Measurements from ENCODE around the gene GPR162. TPM values are rescaled to one million over a fixed set of nuclear protein-coding genes. Genes with fewer than 3 reads are reported as not detected.
A peak's percentile ranks its signal among the peaks of the same experiment; 100 is the strongest.

The GPR162 gene, protein sequence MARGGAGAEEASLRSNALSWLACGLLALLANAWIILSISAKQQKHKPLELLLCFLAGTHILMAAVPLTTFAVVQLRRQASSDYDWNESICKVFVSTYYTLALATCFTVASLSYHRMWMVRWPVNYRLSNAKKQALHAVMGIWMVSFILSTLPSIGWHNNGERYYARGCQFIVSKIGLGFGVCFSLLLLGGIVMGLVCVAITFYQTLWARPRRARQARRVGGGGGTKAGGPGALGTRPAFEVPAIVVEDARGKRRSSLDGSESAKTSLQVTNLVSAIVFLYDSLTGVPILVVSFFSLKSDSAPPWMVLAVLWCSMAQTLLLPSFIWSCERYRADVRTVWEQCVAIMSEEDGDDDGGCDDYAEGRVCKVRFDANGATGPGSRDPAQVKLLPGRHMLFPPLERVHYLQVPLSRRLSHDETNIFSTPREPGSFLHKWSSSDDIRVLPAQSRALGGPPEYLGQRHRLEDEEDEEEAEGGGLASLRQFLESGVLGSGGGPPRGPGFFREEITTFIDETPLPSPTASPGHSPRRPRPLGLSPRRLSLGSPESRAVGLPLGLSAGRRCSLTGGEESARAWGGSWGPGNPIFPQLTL
- total RNA-seq = 1 to 10 TPM; 1.3 to 4.3 TPM
- long read RNA-seq = 0 reads

DNA sequence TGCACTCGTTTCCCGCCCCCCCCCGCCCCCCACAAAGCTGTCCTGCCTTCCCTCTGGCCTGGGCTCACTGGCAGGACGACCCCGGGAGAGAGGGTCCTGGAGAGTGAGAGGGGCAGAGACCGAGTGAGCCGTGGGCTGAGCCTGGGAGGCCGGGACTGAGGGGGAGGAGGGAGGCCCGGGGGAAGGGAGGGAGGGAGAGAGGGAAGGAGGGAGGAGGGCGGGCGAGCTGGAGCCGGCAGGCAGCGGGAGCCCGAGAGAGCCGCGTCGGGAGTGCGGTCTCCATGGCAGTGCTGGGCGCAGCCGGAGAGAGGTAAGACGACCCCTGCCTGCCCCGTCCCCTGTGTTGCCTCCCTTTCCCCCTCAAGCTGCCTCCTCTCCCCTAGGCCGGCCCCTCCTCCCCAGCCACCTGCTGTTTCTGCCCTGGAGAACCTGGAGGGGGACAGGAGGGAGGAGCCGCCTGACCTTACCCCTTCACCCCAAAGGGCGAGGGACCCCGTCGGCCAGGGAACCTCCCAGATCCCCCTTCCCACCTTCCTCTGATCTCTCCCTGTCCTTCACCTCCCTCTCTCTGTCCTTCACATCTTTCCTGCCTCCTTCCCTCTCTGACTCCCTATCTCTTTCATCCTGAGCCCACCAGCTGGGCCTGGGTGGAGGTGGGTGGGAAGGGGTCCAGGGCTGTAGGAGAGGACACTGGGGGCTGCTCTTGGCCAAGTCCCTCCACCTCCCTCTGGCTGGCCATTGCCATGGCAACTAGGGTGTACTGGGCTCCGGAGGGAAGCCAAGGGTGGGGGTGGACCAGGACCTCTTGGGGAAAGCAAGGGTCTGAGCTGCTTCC, at the start of gene GPR162:
Gene GPR162 (plus strand): TSS at position 231 of the 835 bp plus-strand sequence. CDS start 2,078 bp downstream, outside the sequence.
- ATAC-seq (peak; percentile 26), DNase-seq (peak in 1 of 2 donors; percentile 46)
- intact Hi-C loops (cut with DNase I, micrococcal nuclease) = loop anchor here in 1 of 2 donors (10.0 kb wide), 1 partner anchor 67 kb away; the partner anchor contains the start of gene MLF2

DNA sequence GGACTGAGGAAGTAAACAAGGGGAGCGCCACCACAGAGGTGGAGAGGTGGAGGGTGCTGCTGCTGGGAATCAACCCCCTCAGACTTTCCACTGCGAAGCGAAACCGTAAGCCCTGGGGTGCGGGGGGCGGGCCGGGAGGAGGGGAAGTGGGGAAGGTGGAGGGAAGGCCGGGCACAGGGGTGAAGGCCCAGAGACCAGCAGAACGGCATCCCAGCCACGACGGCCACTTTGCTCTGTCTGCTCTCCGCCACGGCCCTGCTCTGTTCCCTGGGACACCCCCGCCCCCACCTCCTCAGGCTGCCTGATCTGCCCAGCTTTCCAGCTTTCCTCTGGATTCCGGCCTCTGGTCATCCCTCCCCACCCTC, 49.3 kb upstream of the GPR162 start, which contains the start of gene LAG3:
Gene LAG3 (plus strand): TSS at position 190 of the 365 bp plus-strand sequence. CDS start 333 bp downstream, outside the sequence.
- intact Hi-C loops (cut with DNase I, micrococcal nuclease) = no loop called here
- no peak for ATAC-seq

DNA sequence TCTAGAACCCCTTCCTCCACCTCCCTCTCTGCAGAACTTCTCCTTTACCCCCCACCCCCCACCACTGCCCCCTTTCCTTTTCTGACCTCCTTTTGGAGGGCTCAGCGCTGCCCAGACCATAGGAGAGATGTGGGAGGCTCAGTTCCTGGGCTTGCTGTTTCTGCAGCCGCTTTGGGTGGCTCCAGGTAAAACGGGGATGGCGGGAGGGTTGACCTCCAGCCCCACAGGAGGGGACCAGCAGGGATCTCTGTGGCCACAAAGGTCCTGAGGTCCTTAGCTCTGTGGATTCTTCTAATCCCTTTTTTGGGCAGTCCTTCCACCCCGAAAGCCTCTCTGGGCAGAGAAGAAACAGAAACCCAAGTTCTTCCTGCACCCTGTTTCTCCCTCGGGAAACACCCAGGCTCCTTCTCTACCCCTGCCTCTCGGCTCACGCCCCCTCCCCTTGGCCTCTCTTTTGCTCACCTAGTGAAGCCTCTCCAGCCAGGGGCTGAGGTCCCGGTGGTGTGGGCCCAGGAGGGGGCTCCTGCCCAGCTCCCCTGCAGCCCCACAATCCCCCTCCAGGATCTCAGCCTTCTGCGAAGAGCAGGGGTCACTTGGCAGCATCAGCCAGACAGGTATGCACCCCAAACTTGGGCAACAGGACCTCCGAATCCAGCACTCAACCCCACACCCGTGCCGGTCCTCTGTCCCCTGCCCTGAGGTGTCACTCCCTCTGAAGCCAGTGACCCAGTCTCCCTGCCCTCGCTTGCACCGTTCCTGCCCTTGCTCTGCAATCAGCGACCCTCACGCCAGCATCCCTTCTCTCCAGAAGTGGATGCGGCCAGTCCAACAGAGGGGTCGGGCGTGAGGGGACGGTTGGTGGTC, 48.7 kb upstream of the GPR162 start:
- ATAC-seq (no peak), DNase-seq (no peak)
- intact Hi-C loops (cut with DNase I, micrococcal nuclease) = no loop called here

More for the DNA sequence above, 49.3 kb upstream of the GPR162 start, which contains the start of gene LAG3:
- DNase-seq = no peak

DNA sequence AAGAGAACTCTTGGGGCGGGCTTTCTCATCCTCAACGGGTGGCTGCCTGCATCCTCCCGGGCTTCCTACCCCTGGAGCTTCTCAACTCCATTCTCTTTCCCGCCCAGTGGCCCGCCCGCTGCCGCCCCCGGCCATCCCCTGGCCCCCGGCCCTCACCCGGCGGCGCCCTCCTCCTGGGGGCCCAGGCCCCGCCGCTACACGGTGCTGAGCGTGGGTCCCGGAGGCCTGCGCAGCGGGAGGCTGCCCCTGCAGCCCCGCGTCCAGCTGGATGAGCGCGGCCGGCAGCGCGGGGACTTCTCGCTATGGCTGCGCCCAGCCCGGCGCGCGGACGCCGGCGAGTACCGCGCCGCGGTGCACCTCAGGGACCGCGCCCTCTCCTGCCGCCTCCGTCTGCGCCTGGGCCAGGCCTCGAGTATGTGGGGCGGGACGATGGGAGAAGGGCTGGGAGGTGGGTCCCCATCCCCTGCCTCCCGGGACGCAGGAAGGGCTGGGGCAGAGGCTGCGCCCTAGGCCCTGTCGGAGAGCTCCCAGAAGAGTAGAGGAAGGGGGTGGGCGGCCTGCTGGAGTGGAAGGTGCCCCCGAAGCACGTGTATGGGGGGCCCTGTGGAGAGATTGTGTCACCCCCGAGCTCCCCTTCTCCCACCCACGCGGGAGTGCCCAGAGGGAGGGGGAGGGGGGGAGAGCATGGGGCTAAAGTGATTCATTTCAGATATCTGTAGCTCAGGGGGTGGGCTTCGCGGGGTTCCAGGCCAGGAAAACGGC, 47.9 kb upstream of the GPR162 start:
- intact Hi-C loops (cut with DNase I, micrococcal nuclease) = no loop called here
- peak; percentile 56 for ATAC-seq
- DNase-seq = no peak

DNA sequence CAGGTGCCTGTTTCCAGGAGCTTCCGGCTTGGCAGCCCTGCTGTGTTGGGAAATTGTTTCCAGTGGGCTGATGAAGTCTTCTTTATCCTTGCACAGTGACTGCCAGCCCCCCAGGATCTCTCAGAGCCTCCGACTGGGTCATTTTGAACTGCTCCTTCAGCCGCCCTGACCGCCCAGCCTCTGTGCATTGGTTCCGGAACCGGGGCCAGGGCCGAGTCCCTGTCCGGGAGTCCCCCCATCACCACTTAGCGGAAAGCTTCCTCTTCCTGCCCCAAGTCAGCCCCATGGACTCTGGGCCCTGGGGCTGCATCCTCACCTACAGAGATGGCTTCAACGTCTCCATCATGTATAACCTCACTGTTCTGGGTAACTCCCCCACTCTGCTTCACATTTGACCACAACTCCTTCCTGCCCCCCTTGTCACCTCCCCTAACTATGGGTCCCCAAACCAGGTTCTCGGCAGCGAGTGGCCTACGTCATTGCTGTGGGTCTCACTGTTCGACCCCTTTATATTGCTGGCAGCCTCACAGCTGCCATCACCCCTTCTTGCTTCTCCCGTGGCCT, 47.0 kb upstream of the GPR162 start:
- no peak for ATAC-seq
- no peak for DNase-seq
- intact Hi-C loops (cut with DNase I, micrococcal nuclease) = no loop called here

DNA sequence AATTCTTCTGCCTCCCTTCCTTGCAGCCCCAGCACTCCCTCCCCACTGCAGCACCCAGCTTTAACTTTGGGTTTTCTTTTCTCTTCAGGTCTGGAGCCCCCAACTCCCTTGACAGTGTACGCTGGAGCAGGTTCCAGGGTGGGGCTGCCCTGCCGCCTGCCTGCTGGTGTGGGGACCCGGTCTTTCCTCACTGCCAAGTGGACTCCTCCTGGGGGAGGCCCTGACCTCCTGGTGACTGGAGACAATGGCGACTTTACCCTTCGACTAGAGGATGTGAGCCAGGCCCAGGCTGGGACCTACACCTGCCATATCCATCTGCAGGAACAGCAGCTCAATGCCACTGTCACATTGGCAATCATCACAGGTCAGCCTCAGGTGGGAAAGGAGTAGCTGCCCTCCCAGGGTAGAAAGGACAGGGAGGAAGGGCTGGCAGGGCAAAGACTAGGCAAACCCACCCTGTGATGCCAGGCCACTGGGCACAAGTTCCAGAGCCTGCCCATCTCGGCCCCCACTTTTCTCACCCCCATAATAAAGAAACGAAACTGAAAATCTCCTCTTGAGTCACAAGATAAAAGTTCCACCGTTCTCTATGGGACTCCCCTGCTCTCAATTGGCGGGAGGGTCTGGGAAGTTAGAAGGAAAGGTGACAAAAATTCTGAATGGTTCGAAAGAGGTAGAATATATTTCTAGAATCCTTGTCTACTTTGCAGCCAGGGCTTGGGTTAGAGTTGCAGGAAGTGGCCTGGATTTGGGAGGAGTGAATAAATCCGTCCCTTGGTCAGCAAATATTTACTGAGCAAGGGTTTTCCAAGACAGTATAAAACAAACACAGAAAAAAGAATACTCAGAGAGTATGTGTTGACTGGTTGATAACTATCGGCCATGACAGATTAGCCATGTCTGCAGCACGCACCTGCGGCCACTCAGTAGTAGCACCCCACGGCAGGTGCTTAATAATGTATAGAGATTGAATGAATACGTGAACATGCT, 46.1 kb upstream of the GPR162 start:
- ATAC-seq = peak; percentile 31
- DNase-seq = no peak
- intact Hi-C loops (cut with DNase I, micrococcal nuclease) = no loop called here

DNA sequence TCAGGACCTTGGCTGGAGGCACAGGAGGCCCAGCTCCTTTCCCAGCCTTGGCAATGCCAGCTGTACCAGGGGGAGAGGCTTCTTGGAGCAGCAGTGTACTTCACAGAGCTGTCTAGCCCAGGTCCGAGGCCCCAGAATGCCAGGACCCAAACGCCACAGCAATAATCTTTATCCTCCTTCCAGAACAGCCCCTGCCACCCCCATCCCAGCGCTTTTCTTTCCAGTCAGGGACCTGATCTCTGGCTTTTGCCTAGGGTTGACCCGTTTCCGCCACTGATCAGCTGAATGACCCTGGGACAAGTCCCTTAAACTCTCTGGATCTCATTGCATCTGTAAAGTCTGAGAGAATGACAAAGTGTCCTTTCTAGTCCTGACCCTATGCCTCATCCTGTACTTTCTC, 44.2 kb upstream of the GPR162 start:
- intact Hi-C loops (cut with DNase I, micrococcal nuclease) = no loop called here
- DNase-seq (no peak), ATAC-seq (no peak)

DNA sequence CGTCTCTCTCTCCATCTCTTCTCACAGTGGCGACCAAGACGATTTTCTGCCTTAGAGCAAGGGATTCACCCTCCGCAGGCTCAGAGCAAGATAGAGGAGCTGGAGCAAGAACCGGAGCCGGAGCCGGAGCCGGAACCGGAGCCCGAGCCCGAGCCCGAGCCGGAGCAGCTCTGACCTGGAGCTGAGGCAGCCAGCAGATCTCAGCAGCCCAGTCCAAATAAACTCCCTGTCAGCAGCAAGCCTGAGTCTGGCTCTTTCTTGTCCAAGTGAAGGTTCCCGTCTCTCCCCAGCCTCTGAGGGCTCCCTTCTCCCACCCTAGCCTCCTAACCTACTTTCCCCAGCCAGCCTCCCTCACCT, 43.4 kb upstream of the GPR162 start:
- DNase-seq (peak in 1 of 2 donors; percentile 54), ATAC-seq (no peak)
- intact Hi-C loops (cut with DNase I, micrococcal nuclease) = no loop called here

DNA sequence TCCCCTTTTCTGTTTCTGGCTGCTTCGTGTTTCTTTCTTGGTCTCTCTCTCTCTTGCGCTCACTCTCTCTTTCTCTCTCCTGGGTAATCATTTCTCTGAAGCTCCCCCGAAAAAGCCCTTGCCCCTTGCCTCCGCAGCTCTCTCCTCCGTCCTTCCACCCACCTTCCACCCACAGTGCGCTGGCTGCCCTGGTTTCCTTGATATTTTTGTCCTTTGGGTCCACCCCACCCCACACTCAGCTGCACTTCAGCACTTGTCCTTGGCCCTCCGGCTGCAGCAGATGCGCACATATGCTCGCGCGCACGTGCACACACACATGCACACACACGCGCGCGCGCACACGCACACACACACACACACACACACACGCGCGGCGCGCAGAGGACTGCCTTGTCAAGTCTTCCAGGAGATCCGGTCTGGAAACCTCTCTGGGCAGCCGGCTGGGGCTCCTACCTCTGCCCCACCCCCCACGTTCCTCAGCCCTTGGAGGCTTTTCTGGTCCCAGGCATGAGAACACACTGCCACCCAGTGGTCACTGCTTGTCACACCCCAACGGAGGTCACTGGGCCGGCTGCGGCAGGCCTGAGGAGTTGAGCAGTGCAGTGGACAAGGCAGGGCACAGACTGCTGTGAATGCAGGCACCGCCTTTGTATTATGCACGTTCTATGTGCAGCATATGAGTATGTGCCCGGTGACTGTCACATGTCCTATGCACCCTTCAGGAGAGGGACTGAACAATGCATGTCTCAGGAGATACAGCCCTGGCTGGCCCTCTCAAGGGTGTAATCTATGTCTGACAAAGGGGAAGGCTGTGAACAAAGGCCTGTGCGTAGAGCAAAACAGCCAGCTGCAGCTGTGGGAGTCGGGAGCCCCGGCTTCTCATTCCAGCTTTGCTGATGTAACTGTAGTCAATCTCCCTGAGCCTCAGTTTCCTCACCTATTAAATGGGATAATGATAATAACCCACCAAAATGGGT, 42.8 kb upstream of the GPR162 start:
- peak; percentile 91 for ATAC-seq
- intact Hi-C loops (cut with DNase I, micrococcal nuclease) = no loop called here
- peak; percentile 94 to 97 for DNase-seq

DNA sequence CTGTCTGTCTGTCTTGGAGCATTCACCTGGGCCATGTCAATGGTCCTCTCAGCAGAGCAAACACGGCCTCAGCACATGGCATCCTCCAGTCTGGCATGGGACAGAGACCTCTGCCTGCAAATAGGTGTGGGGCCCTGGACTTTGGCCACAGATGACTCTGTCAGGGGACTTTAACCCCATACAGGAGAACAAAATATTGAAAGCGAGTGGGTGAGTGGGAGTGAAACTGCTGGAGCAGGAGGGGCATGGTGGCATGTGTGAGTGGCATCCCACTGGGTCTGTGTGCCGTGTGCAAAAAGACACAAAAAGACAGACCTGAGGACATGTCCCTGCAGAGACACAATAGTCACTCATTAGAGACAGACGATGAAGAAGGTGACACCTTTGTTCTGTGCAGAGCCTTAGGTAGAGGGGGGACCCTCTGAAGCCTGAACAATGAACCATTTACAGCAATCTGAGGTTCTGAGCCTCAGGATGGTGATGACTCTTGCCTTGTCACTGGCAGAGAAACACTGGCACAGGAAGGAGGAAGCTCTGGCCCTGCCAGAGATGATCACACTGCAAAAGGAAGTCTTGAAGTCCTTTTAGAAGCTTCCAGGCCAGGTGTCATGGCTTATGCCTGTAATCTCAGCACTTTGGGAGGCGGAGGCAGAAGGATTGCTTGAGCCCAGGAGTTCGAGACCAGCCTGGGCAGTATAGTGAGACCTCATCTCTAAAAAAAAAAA, 41.8 kb upstream of the GPR162 start:
- DNase-seq = no peak
- intact Hi-C loops (cut with DNase I, micrococcal nuclease) = loop anchor here in 1 of 2 donors (5.0 kb wide), 1 partner anchor 33 kb away; no protein-coding TSS in a partner anchor
- ATAC-seq = peak; percentile 50

DNA sequence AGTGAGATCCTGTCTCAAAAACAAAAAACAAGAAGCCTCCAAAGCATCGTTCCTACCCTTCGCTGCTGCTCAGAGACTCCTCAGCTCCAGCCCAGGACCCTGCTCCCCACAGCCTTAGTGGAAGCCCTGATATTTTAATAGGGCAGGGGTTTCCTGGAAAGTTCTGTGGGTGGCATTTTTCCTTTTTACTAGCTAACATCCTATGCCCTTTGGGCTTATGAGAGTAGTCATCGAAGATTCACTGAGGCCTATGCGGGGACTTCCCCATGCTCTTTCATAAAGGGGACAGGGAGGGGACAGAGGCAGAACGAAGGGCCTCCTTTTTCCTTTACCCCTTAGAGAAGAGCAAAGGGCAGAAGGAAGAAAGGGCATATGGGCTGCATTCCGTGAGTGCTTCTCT, 41.0 kb upstream of the GPR162 start:
- intact Hi-C loops (cut with DNase I, micrococcal nuclease) = loop anchor here in 1 of 2 donors (5.0 kb wide), 1 partner anchor 33 kb away; no protein-coding TSS in a partner anchor

DNA sequence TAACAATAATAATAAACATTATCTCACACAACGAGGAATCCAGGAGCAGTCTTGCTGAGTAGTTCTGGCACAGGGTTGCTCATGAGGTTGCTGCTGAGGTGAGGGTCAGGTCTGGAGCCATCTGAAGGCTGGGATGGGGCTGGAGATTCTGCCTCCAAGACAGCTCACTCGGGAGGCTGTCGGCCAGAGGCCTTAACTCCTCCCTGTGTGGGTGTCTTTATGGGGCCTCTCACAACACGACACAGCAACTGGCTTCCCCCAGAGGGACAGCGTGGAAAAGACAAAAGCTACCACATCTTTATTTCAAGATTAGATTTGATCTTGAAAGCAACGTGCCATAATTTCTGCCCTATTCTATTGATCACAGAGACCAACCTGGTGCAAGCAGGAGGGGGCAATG, 39.5 kb upstream of the GPR162 start:
- no peak for ATAC-seq
- intact Hi-C loops (cut with DNase I, micrococcal nuclease) = loop anchor here in 1 of 2 donors (5.0 kb wide), 1 partner anchor 35 kb away; no protein-coding TSS in a partner anchor
- no peak for DNase-seq

More for the DNA sequence above, 41.0 kb upstream of the GPR162 start:
- ATAC-seq (no peak), DNase-seq (no peak)

DNA sequence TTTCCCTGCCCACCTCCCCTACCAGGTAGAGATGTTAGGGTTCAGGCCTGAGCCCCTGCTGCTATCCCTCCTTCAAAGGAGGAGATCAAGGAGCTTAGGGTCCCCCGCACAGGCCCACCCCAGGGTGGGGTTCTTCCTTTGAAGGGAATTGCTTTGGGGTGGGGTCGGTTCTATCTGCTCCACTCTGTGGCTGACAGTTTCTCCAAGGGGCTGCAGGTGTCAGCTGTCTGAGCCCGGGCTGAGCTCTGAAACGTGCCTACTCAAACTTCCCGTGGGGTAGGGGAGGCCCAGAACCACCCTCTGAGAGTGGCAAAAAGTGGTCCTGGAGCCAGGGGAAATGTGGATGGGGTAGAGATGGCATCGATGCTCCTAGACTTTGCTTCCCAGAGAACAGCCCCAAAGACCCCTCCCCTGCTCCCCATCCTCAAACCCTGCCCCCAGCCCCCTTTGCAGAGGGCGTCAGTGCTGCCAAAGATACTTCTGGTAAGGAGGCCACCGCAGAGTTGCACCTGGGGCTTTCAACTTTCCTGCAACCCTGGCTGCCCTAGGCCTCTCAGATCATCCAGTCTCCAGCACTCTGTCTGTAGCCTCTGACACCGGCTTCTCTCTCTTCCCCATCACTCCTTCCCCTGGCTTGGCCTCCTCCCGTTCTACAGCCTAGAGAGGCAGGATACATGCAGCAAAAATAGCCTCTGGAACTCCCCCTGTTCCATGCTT, 38.6 kb upstream of the GPR162 start:
- intact Hi-C loops (cut with DNase I, micrococcal nuclease) = loop anchor here in 1 of 2 donors (5.0 kb wide), 1 partner anchor 36 kb away; no protein-coding TSS in a partner anchor
- no peak for ATAC-seq
- DNase-seq = no peak

Data from left colon (tissue), 2 donors.